ENCODE measurements around the gene KRT33B.
"Not testable (repeated sequence)": the region's sequence is repeated elsewhere in the genome, so short reads cannot be mapped to it uniquely, and the experiment has no call there.

KRT33B gene

GRCh38 chr17:41383690-41384089 lies 14.1 kb upstream of the KRT33B start:
- H3K36me3 ChIP-seq = no peaks in the 10 kb centered on the region
- no peaks in the 10 kb centered on the region for H3K27me3 ChIP-seq
- H3K9ac ChIP-seq = no peak overlapping the region
- H3K4me2 ChIP-seq = no peak overlapping the region
- H3K4me3 ChIP-seq = no peak overlapping the region
- H3K27ac ChIP-seq = no peak overlapping the region
- H4K20me1 ChIP-seq = no peaks in the 10 kb centered on the region
- peaks cover 0 to 6% (median 0%) of the 10 kb centered on the region in 10 experiments; a peak in 1 of 20 replicates for H3K4me1 ChIP-seq
- H3K9me3 ChIP-seq (replicated peaks in 1 of 11) = peaks cover 18 to 26% (median 21%) of the 10 kb centered on the region in 11 experiments
- TF ChIP-seq Cebpa-rat (IDR thresholded peaks at IDR 0.05) = no peak

GRCh38 chr17:41382394-41382793 lies 12.8 kb upstream of the KRT33B start:
- Histone ChIP-seq H3K9me3 (replicated peaks in 1 of 11) (peaks cover 13 to 21% (median 15%) of the 10 kb centered on the region in 11 experiments), H4K20me1 (no peaks in the 10 kb centered on the region), H3K27me3 (no peaks in the 10 kb centered on the region), H3K27ac (no peak overlapping the region), H3K36me3 (no peaks in the 10 kb centered on the region), H3K4me3 (no peak overlapping the region), H3K4me1 (peaks cover 0 to 6% (median 0%) of the 10 kb centered on the region in 10 experiments; a peak in 4 of 20 replicates), H3K4me2 (no peak overlapping the region), H3K9ac (no peak overlapping the region)
- no peak for TF ChIP-seq Cebpa-rat (IDR thresholded peaks at IDR 0.05)

- H3K9ac ChIP-seq, H3K4me1 ChIP-seq, H3K27ac ChIP-seq: not testable (repeated sequence)
Measured at GRCh38 chr17:41381943-41382342, 12.3 kb upstream of the KRT33B start, which contains the start of gene KRT34. KRT34 (minus strand) TSS chr17:41382306; CDS start chr17:41382246, 60 bp downstream.

GRCh38 chr17:41380091-41380490 lies 10.5 kb upstream of the KRT33B start:
- H3K4me3 ChIP-seq; H3K9ac ChIP-seq; H3K36me3 ChIP-seq; H4K20me1 ChIP-seq; H3K27me3 ChIP-seq; H3K4me1 ChIP-seq; H3K27ac ChIP-seq; H3K4me2 ChIP-seq; H3K9me3 ChIP-seq (replicated peaks in 1 of 11): not testable (repeated sequence)

More at GRCh38 chr17:41381943-41382342, 12.3 kb upstream of the KRT33B start, which contains the start of gene KRT34:
- H3K4me3 ChIP-seq, H3K36me3 ChIP-seq, H4K20me1 ChIP-seq, H3K27me3 ChIP-seq: not testable (repeated sequence)
- peak within 1 kb of the TSS in 1 of 11 experiments; percentile 34; a peak in 1 of 22 replicates for H3K4me2 ChIP-seq
- peaks cover 9 to 16% (median 10%) of the 10 kb centered on the region in 11 experiments for H3K9me3 ChIP-seq (replicated peaks in 1 of 11)

- peak overlapping the region in 3 of 11 experiments; percentile 1 to 15 (median 3); a peak in 1 of 22 replicates for H3K4me2 ChIP-seq
- no peaks in the 10 kb centered on the region for H4K20me1 ChIP-seq
- H3K4me3 ChIP-seq = no peak overlapping the region
- H3K27ac ChIP-seq = no peak overlapping the region
- H3K36me3 ChIP-seq = no peaks in the 10 kb centered on the region
- peaks cover 0 to 6% (median 0%) of the 10 kb centered on the region in 11 experiments; a peak in 2 of 22 replicates for H3K9me3 ChIP-seq (replicated peaks in 1 of 11)
- peaks cover 0 to 6% (median 0%) of the 10 kb centered on the region in 10 experiments; a peak in 4 of 20 replicates for H3K4me1 ChIP-seq
- no peak for TF ChIP-seq Cebpa-rat (IDR thresholded peaks at IDR 0.05)
- no peaks in the 10 kb centered on the region for H3K27me3 ChIP-seq
- H3K9ac ChIP-seq = no peak overlapping the region
Measured at GRCh38 chr17:41377546-41377945, 7.9 kb upstream of the KRT33B start.

GRCh38 chr17:41369023-41369422 lies 590 bp downstream of the KRT33B start:
- Histone ChIP-seq H3K9me3 (replicated peaks in 1 of 11) (0 out of 22 replicates have a peak, but pooled peaks cover 0 to 3% (median 0%) of the 10 kb centered on the region in 11 experiments), H4K20me1 (no peaks in the 10 kb centered on the region), H3K27ac (no peak overlapping the region), H3K9ac (no peak overlapping the region), H3K27me3 (no peaks in the 10 kb centered on the region), H3K36me3 (no peaks in the 10 kb centered on the region), H3K4me1 (no peaks in the 10 kb centered on the region), H3K4me3 (no peak overlapping the region), H3K4me2 (no peak overlapping the region)
- no peak for TF ChIP-seq Cebpa-rat (IDR thresholded peaks at IDR 0.05)

- Histone ChIP-seq H3K4me1 (no peaks in the 10 kb centered on the region), H3K4me2 (no peak overlapping the region), H4K20me1 (no peaks in the 10 kb centered on the region), H3K9me3 (replicated peaks in 1 of 11) (no peaks in the 10 kb centered on the region), H3K9ac (no peak overlapping the region), H3K4me3 (no peak overlapping the region), H3K36me3 (no peaks in the 10 kb centered on the region), H3K27ac (no peak overlapping the region), H3K27me3 (no peaks in the 10 kb centered on the region)
- no peak for TF ChIP-seq Cebpa-rat (IDR thresholded peaks at IDR 0.05)
Measured at GRCh38 chr17:41367426-41368075, 2.1 kb downstream of the KRT33B start.

GRCh38 chr17:41366070-41366469 lies 3.5 kb downstream of the KRT33B start:
- no peak overlapping the region for H3K27ac ChIP-seq
- H3K4me3 ChIP-seq = no peak overlapping the region
- no peaks in the 10 kb centered on the region for H4K20me1 ChIP-seq
- H3K36me3 ChIP-seq = no peaks in the 10 kb centered on the region
- no peak for TF ChIP-seq Cebpa-rat (IDR thresholded peaks at IDR 0.05)
- no peak overlapping the region for H3K4me2 ChIP-seq
- no peak overlapping the region for H3K9ac ChIP-seq
- H3K4me1 ChIP-seq = no peaks in the 10 kb centered on the region
- H3K27me3 ChIP-seq = no peaks in the 10 kb centered on the region
- no peaks in the 10 kb centered on the region for H3K9me3 ChIP-seq (replicated peaks in 1 of 11)

GRCh38 chr17:41363881-41364280 lies 5.7 kb downstream of the KRT33B start:
- TF ChIP-seq Cebpa-rat (IDR thresholded peaks at IDR 0.05) = no peak
- Histone ChIP-seq H3K4me3 (no peak overlapping the region), H3K4me2 (no peak overlapping the region), H4K20me1 (no peaks in the 10 kb centered on the region), H3K9ac (no peak overlapping the region), H3K27ac (no peak overlapping the region), H3K9me3 (replicated peaks in 1 of 11) (0 out of 22 replicates have a peak, but pooled peaks cover 0 to 6% (median 0%) of the 10 kb centered on the region in 11 experiments), H3K36me3 (no peaks in the 10 kb centered on the region), H3K4me1 (no peaks in the 10 kb centered on the region), H3K27me3 (no peaks in the 10 kb centered on the region)

Measured in BLaER1 treated with 17β-estradiol and CSF1 and Interleukin-3, amounts not matched to agents 10 nM and 100 nM (cell line).